ENCODE measurements around the gene EBF4.

EBF4 gene

DNA sequence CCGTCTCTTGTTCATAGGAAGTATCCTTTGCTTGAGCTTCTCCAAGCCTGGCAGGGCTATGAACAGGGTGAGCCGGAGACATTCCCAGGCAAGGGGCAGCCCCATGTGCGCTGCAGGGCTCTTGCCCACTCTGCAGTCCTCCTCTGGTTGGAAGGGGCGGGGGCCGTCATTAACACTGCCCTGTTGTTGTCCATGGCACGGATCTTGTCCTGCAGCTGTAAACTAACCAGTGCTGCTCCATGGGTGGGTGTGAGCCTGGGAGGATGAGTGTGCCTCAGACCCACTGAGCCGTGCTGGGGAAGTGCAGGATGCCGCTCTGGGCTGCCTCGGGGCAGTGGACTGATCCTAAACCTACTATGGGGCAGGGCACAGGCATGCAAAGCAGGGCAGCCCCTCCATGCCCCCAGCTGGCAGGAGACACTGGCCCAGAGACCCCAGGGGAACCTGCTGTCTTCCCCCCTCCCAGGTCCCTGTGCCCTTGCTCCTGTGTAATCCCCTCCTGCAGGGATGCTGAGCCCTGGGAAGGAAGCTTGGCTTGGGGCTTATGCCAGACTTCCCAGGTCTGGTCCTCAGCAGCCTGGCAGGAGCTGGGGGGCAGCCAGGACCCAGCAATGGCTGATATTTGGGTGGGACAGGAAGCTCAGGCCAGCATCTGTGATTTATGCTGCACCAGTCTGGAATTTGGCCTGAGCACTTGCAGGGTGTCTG lies 8.5 kb downstream of the EBF4 start:
- DNase-seq (ENCODE audit: low read depth) = no peak

DNA sequence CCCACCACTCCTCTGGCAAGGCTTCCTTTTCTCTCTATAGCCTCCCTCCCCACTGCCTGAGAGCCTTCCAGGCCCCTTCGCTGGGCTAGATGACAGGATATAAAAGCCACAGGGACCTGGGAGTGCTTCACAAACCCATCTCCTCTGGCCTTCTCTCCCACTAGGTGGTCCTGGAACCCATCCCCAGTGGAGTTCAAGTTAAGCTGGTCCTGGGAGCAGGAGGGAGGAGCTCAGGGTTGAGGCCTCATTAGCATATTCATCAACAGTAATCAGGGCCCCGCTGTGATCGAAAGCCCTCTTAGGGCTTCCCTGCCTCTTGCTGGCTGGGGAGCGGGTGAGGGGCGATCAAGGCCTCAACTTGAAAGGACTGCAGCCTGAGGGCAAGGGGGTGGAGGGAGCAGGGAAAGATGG lies 9.1 kb downstream of the EBF4 start:
- no peak for DNase-seq (ENCODE audit: low read depth)

DNA sequence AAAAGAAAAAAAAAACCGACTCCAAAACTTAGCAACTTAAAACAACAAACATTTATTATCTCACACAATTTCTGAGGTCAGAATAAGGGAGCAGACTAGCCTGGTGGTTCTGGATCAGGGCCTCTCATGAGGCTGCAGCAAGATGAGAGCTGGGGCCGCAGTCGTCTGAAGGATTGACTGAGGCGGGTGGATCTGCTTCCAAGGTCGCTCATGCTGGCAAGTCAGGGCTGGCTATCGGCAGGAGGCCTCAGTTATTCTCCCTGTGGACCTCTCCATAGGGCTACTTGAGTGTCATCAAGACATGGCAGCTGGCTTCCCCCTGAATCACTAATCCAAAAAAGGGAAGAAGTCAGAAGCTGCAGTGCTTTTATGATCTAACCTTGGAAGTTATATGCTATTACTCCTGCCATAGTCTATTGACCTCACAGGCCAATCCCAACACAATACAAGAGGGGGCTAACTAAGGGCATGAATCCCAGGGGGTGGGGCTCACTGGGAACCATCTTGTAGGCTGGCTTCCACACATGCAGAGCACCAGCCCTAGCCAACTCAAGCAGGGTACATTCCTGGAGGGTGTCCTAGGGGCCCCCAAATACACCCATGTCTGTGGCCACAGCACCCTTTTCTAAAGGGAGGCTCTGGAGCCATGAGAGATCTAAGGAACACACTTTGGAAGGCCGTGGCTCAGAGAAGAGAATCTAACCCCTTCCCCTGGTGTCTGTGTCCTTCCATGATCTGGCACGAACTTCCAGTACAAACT lies 11.3 kb downstream of the EBF4 start:
- no peak for DNase-seq (ENCODE audit: low read depth)

DNA sequence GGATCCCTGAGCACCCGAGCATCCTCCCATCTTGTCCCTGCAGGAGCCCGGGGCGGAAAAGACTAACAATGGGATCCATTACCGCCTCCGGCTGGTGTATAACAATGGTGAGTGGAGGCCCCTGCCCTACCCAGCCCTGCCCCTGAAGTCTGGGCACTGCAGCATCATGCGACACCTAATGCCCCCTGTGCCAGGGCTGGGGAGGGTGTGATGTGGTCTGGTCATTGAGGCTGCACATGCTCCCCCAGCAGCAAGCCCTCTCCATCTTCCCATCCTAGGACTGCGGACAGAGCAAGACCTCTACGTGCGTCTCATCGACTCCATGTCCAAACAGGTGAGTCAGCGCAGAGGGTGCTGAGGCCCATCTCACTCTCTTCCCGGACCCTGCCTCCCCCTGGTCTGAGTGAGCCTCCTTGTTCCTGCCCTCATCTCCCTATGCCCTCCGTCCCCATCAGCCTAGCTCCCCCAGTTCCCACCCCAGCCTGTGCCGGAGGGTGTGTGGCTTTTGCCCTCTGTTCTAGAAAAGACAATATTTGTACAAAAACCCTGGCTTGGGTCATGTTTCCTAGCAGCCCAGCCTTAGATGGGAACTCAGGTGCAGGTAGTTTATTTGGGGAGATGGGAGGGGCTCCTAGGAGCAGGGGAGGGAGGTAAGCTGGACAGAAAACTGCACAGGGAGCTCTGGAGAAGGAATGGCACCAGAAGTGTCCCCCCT lies 13.5 kb downstream of the EBF4 start:
- DNase-seq (ENCODE audit: low read depth) = no peak

DNA sequence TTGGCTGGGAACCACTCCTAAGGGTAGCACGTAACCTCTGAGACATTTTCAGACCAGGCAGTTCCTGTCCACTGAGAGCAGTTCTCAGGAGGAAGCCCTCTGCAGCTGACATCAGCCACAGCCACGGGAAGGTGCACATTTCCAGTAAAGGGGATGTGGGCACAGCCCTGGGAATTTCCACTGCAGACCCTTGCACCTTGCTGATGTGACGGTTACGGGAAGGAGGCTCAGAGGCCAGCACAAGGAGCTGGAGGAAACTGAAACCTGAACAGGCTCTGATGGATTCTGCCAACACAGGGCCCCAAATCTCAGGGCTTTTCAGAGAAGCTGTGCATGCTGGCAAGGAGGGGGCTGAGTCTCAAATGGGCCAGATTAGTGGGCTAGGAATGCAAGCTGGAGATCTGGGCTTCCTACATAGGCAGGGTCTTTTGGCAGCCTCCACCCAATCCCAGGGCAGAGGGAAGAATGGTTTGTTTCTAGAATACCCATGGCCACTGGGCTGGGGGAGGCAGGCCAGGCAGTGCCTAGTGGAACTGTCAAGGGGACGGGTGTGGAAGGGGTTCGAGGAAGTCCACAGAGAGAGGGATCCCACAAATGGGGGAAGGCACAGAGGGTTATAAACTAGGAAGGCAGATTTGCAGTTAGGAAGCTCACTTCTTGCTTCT lies 14.2 kb downstream of the EBF4 start:
- DNase-seq (ENCODE audit: low read depth) = no peak

DNA sequence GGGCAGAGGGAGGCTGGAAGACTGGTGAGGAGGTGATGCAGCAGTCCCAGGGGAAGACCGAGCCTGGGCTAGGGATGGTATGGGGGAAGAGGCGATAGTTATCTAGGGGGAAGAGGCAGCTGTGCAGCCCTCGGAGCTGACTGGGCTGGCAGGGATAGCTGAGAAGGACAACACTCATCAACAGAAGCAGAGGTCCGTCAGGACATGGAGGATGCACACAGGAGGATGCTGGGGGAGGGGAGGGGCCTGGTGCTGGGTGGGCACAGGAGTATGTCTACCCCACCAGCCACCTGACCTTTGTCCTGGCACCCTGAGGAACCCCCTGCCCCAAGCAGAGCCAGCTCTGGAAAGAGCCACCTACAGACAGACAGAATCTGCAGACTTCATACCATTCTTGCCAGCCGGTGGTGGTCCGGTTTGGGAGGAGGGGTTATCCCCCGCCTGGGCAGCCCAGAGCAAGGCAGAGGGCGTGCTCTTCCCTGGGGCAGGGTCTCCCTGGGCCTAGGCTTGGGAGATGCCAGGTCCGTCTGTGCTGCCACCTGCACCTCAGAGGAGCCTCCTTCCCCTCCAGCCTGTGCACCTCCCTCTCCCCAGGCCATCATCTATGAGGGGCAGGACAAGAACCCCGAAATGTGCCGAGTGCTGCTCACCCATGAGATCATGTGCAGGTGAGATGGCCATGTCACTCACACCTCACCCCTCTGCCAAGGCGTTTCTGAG lies 14.9 kb downstream of the EBF4 start:
- DNase-seq (ENCODE audit: low read depth) = no peak

DNA sequence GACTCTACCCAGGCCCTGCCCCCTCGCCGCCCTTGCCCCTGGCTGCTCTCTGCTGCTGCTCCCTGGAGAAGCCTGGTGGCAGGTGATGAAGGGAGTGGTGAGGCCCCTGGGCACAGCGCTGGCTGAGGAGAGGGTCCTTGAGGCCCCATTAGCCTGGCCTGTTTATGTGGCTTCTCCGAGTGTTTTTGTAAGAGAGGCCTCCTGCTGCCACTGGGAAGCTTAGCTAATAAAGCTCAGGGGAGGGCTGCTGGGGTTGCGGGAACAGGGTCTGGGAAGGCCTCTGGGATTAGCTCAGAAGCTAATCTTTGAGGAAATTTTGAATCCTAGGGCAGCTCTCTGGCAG lies 15.5 kb downstream of the EBF4 start:
- DNase-seq (ENCODE audit: low read depth) = no peak

DNA sequence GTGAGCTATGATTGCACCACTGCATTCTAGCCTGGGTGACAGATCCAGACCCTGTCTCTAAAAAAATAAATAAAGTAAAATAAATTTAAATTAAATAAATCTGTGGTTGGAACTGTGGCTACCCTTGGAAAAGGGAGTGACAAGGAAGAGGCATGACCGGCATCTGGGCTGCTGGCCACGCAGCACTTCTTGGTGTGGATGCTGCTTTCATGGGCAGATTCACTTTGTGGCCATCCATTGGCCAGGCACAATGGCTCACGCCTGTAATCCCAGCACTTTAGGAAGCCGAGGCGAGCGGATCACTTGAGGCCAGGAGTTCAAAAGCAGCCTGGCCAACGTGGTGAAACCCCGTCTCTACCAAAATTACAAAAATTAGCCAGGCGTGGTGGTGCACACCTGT lies 16.1 kb downstream of the EBF4 start:
- DNase-seq (ENCODE audit: low read depth) = no peak

DNA sequence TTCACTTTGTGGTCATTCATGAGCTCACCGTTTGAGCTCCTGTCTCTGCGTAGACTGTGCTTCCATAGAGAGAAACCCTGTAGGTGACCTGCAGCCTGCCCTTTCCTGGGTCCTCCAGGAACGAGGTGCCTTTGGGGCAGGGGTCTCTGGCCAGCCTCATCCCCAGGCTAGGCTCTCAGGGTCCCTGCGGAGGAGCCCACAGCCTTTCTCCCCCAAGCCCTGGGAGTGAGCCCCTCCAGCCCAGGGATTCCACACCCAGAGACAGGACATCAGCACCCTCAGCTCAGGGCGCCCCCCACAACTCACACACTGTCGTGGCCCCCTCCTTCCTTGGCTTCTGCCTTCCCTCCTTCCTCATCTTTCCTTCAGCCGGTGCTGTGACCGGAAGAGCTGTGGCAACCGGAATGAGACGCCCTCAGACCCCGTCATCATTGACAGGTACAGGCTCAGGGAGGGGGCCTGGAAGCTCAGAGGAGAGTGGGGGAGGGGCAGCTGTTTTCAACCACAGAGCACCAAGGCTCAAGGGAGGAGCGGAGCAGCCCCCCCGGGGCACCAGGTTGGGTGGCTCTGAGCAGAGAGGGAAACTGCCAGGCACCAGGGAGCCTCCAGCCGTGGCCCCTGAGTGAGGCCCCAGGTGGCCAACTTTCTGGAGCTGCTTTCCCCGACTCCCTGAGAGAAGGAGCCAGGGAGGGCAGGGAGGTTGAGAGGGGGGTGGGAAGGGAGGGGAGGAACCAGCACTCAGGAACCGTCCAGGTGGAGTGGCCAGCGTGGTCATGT lies 16.8 kb downstream of the EBF4 start:
- no peak for DNase-seq (ENCODE audit: low read depth)

DNA sequence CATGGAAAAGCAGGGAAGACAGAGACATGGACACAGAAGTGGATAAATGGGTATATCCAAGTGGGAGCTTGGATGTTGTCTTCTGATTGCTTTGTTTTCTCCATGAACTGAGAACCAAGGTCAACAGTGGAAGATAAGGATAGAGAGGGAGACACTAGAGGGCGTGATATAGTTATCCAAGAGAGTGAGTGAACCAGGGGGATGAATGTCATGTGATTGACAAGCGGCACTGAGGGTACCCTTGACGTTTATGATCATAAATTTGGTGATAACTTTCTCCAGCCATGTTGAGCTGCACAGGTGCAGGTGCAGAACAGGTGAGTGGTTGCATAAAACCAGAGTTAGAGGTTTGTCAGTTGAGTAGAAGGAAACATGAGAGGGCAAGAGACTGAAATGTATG lies 20.7 kb downstream of the EBF4 start:
- DNase-seq (ENCODE audit: low read depth) = no peak

DNA sequence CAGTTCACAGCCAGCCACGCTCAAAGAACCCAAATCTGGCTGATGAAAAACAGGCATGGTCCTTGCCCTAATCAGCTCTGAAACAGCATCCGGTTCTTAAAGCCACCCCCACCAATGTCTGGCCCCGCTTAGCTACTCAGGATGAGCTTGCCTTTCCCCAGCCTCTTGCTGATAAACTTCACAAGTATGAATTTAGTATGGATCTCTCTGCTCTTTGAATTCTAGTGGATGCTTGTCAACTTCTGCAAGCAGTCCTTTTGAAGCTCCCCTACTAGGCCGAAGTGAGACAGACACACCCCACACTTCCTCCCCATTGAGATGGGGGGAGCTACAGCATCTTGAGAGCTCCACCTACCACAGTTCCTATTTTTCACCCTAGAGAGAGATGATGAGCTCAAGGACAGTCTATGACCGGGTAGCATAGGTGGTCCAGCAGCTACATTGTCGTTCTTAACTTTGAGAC lies 36.7 kb downstream of the EBF4 start:
- DNase-seq (ENCODE audit: low read depth) = no peak

DNA sequence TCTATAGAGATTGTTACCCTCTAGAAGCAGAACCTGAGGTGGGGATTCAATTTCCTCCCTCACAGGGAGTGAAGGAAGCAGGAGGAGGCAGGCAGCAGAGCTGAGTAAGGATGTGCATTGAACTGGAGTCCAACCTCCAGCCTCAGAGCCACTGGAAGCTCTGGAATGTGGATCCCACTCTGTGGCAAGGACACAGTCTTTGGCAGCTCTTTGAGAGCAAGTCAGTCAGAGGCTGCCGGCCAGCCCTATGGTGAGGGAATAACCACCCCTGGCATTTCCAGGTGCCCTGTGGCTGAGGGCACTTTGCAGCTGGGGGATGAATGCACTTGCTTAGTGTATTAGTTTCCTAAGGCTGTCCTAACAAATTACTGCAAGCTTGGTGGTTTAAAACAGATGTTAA lies 37.2 kb downstream of the EBF4 start:
- no peak for DNase-seq (ENCODE audit: low read depth)

DNA sequence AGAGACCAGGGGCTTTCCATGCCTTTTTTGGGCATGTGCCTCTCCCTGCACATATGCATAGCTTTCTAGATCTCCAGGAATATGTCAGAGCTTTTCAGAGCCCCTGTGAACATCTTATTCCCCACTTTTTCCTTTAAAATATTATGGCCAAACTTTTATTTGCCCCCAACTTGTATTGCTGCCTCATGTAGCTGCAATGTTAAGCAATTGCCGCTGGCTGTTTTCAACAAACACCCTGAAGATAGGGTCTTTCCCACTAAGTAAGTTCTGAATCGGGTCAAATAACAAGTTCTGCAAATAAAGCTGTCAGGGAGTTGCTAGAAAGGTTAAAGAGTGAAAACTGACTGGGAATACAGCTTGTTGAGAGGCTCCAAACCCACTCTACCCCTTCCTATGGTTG lies 42.3 kb downstream of the EBF4 start:
- no peak for DNase-seq (ENCODE audit: low read depth)

DNA sequence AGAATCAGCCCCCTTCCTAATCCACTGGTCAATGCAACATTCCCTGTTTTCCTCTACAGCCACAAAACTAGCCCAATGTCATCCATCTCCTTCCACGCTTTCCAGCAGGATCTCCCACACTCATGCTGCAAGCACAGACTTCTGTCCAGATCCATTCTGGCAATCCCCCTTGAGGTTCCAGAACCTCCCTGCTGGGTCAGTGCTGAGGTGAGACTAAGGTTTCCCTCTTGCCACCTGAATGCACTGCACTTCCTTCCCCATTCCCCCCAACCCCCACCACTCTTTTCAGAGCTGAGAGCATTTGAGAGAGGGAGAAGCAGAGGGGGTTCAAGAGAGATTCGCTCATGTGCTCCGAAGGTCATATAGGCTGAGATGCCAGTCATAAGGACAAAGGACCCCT lies 43.9 kb downstream of the EBF4 start:
- DNase-seq (ENCODE audit: low read depth) = no peak

DNA sequence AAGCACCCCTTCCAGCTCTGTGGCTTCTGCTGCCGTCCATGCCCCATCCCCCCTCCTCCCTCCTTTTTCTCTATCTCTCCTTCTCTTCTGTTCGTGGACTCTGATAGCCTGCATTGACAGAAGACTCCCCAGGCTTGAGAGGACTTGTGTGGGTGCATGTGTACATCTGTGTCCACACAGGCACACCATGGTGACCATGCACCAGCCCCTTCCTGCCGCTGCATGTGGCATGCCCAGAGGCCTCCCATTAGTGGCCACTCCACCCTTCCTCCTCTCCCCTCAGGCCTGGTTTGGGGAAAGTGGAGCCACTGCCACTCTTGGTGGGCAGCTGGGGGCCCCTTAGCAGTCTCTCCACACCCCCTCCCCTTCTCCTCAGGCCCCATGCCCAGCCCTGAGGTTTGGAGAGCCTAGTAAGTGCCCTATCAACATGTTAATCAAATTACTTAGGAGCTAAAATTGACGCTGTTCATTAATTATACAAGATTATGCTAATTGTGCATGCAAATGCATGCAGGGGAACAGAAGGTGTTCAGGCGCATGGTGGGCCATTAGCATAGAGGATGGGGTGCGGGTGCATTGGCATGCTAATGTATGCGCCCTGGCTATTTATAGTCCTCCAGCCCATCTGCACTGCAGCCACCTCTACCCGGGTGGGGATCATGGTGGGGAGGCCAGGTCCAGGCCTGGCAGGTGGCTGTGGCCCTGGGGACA lies 45.9 kb downstream of the EBF4 start:
- DNase-seq (ENCODE audit: low read depth) = no peak

DNA sequence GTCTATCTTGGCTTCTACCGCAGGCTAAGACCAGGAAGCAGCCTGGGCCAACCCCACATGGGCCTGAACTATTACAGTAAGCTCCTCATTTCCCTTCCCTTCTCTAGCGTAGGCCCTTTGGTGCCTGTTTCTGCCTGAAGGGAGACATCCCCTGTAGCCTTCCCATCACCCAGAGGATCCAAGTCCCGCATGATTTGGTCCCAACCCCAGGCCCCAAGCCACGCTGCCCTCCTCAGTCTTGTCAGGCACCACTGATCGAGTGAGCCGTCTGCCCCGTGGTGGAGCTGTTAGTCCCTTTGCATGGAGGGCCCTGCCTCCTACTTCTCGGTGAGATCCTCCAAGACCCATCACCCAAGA lies 46.4 kb downstream of the EBF4 start:
- no peak for DNase-seq (ENCODE audit: low read depth)

DNA sequence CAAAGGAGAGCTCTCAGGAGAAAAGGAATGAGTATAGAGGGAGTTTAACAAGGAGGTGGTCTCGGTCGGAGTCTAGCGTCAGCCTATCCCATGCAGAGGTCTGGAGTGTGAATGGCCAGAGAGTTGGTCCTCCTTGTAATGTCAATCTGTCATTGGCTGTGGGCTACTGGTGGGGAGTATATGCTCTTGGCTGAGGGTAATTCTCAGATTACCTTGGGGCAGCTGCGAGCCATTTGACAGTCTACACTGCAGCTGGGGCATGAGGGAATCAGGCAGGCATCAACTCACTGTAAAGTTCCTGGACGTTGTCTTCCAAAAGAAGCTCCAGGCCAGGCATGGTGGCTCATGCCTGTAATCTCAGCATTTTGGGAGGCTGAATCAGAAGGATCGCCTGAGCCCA lies 48.1 kb downstream of the EBF4 start:
- no peak for DNase-seq (ENCODE audit: low read depth)

DNA sequence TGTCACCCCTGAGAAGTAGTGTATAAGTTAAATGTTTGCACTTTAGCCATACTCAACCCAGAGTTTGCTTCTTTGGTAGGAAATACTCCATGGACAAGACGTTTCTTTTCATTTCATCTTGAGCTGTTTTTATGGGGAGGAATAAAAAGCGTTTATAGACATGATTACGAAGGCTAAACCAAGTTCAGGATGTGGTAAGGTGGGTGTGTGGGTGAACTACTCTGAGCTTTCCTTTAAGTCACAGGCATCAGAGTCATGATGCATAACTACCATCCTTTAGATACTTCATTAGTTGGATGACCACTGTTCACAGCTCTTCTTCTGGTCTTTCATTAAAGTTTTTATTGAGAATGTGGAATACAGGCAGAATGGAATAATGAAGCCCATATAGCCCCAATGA lies 48.9 kb downstream of the EBF4 start:
- peak; percentile 39 for DNase-seq (ENCODE audit: low read depth)

DNA sequence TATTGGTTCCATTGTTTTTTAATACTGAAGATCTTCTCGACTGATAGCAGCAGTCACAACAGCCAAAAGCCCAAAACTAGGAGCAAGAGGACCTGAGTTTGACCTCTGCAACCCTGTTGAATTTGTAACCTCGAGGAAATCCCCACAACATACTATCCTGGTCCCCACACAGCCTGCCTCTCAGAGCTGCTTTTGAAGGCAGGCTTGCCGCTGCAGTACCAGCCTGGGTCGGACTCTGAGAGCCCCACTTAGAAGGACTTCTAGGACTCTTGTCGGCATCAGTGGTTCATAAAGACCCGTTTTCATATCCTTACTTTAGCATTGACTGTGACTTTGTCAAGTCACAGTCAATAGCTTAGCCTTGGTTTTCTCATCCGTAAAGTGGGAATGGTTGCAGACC lies 49.3 kb downstream of the EBF4 start:
- no peak for DNase-seq (ENCODE audit: low read depth)

DNA sequence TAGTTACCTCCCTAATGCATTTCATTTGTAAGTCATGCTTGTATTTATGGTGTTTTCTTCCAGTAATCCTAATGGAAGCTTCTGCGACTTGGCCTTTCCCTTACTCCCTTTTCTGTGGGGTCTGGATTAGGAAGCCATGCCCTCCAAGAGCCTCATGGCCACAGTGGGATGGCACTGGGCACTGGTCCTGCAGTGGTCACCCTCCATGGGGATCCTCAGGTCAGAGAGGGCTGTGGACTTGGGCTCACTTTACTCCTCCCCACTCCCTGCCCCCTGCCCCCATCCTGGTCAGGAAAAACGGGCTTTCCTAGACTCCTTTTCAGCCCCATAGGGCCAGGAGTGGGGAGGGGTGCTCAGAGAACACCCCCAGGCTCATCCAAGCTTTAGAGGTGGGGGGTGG lies 49.9 kb downstream of the EBF4 start:
- no peak for DNase-seq (ENCODE audit: low read depth)
